GM10248 (cell line): ENCODE measurements around the gene TUNAR.
"Not testable (repeated sequence)": the region's sequence is repeated elsewhere in the genome, so short reads cannot be mapped to it uniquely, and the experiment has no call there.

ENCODE experiments used
- CTCF ChIA-PET: fragments of 300-600 bp; sonication (Branson Sonifier 250); formaldehyde crosslinking; extraction: SDS; loops from one replicate; lab custom pipeline; 2021; ENCODE audit warnings: antibody characterized with exemption; lab: Yijun Ruan, JAX
- POLR2A ChIA-PET: fragments of 350-650 bp; sonication (Branson Sonifier 250); formaldehyde crosslinking; extraction: SDS; loops from one replicate; lab custom pipeline; 2020; ENCODE audit warnings: antibody characterized with exemption; lab: Yijun Ruan, JAX
- DNase-seq: peaks from one replicate; pipeline ENCODE4 v3.0.0; 2012; ENCODE audit errors: extremely low spot score
- TF ChIP-seq, protein P1 (sequence below): IDR thresholded peaks from 2 replicates; pipeline ENCODE4 v1.5.1; 2012; ENCODE audit warnings: mild to moderate bottlenecking, low read depth; ENCODE audit errors: extremely low read depth, missing control alignments, control extremely low read depth

TUNAR gene

DNA sequence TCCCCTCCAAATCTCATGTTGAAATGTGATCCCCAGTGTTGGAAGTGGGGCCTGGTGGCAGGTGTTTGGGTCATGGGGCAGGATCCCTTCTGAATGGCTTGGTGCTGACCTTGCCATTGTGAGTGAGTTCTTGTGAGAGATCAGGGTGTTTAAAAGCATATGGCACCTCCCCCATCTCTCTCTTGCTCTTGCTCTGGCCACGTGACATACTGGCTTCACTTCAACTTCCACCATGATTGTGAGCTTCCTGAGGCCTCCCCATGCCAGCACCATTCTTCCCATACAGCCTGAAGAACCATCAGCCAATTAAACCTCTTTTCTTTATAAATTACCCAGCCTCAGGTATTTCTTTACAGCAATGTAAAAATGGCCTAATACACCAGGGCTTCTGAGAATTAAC, 82.7 kb downstream of the TUNAR start:
- DNase-seq, result no peak
- TF ChIP-seq, protein P1, sequence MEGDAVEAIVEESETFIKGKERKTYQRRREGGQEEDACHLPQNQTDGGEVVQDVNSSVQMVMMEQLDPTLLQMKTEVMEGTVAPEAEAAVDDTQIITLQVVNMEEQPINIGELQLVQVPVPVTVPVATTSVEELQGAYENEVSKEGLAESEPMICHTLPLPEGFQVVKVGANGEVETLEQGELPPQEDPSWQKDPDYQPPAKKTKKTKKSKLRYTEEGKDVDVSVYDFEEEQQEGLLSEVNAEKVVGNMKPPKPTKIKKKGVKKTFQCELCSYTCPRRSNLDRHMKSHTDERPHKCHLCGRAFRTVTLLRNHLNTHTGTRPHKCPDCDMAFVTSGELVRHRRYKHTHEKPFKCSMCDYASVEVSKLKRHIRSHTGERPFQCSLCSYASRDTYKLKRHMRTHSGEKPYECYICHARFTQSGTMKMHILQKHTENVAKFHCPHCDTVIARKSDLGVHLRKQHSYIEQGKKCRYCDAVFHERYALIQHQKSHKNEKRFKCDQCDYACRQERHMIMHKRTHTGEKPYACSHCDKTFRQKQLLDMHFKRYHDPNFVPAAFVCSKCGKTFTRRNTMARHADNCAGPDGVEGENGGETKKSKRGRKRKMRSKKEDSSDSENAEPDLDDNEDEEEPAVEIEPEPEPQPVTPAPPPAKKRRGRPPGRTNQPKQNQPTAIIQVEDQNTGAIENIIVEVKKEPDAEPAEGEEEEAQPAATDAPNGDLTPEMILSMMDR, result no peak
- ChIA-PET CTCF (no interaction called here), POLR2A (no interaction called here)

DNA sequence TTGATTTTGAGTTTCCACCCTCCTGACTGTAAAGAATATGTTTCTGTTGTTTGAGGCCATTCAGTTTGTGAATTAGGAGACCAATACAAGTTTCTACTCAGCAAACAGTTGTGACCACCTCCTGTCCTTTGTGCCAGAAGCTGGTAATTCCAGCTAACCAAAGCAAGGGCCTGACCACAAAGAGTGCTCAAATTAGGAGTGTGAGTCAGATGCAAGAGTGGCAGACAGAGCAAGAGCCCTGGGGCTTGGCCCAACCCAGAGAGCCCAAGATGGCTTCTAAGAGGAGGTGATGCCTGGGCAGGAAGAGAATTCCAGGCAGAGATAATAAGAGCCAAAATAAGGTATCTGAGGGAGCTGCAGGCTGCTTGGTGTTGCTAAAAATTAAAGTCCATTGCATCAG, 84.8 kb downstream of the TUNAR start:
- TF ChIP-seq, protein P1, result no peak
- DNase-seq, result no peak
- ChIA-PET CTCF (interaction anchor here (1.1 to 1.2 kb wide), 2 partner anchors 21 to 33 kb away, joined by 3 read pairs; no protein-coding TSS in a partner anchor), POLR2A (no interaction called here)

- TF ChIP-seq, protein P1, result no peak
- DNase-seq, result no peak
- ChIA-PET POLR2A (no interaction called here), CTCF (interaction anchor here (1.6 kb wide), 1 partner anchor 19 kb away, joined by 4 read pairs; no protein-coding TSS in a partner anchor)
Observed at GRCh38 chr14:95964901-95965300, 88.3 kb downstream of the TUNAR start.

GRCh38 chr14:95968048-95968447, 91.4 kb downstream of the TUNAR start:
- POLR2A ChIA-PET, result not testable (repeated sequence)

More at GRCh38 chr14:95968048-95968447, 91.4 kb downstream of the TUNAR start:
- DNase-seq, CTCF ChIA-PET: not testable (repeated sequence)
